HG02798 (cell line): ENCODE measurements around the gene ADM2.
"Not testable (repeated sequence)": the region's sequence is repeated elsewhere in the genome, so short reads cannot be mapped to it uniquely, and the experiment has no call there.

ENCODE experiments used
- ATAC-seq: cut with Tn5 transposase; IDR thresholded peaks from one replicate; pipeline ENCODE4 v1.9.1; 2021; ENCODE audit warnings: mild to moderate bottlenecking; ENCODE audit not compliant: unreplicated experiment, poor library complexity

ADM2 gene

DNA sequence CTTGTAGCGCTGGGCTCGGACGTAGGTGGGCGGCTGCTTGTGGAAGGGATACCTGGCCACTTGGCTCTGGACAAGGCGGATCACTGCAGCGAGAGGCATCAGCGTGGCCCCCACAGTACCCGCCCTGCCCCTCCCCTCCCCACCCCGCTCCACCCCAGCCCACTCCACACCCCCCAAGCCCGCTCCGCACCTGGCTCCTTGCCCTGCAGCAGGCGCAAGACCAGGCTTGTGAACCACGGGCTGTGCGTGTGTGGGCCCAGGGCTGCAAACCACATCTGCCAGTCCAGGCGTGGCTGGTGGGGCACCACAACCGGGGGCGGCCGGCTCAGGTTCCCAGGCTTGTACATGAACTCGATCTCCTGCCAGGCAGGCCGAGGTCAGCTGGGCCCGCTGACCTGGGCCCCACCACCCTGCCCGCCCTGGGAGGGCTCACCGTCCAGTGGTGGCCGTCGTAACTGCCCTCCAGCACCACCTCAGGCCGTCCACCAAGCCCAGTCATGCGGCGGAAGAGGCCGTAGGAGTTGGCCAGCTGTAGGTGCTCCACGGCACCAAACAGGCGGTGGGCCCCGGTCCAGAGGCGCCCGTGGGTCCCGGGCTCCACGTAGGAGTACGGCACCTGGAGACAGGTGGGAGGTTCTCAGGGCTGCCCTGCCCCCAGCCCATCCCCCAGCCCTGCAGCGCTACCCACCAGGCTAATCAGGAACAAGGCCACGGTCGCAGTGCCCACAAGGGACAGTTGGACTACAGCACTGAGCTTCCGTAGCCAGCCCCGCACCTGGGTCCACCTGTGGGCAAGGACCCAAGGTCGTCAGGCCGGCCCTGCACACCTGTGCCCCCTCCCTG, 23.2 kb downstream of the ADM2 start:
- ATAC-seq, result no peak

DNA sequence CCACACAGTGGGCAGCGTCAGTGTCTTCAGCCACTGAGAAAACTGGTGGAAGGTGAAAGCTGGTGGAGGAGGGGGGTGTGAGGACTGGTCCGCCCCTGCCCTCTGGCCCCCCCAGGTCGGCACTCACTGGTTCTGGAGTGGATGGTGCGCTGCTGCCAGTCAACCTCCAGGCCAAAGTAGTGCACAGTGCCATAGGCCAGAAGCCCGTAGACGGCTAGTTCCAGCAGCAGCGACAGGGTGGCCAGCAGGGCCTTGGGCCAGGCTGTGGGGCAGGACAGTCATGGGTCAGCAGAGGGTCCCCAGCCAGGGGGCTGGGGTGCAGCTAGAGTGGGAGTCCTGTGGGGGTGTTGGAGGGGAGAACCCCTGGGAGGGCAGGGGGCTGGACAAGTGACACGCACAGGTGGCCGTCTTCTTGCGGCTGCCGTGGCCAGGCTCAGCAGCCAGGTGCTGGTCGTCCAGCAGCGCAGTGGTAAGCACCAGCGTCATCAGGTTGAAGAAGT, 24.0 kb downstream of the ADM2 start:
- no peak for ATAC-seq

DNA sequence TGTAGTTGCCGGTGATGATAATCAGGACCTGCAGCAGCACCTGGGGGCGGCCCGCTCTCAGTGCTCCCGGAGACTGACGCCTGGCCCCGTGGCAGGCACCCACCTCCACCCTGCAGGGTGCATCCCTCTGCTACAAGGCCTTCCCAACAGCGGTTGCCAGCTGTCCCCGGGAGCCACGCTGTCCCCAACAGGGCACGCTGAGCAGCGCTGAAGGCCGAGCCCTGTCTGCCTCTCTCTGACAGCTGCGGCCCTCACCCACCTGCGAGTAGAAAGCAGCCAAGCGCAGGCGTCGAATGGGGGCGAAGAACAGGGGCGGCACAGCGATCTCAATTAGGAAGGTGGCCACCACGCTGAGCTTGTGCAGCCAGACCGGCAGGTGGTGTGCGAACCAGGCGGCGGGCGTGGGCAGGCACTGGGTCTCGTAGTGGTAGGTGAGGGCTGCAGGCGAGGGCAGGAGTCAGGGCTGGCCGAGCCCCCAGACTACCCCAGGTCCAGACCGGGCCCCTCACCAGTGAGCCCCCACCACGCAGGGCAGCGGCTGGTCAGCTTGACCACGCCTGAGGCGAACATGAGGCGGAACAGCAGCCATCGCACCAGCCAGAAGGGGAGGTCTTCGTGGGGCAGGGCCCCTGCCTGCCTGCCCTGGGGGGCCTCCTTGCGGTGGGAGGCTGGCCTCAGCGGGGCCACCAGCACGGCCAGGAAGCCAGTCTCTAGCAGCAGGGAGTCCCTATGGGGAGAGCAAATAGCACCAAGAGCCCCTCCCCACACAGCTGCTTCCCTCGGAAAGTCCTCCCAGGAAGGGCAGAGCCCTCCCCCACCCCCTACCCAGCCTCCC, 24.6 kb downstream of the ADM2 start:
- ATAC-seq, result no peak

DNA sequence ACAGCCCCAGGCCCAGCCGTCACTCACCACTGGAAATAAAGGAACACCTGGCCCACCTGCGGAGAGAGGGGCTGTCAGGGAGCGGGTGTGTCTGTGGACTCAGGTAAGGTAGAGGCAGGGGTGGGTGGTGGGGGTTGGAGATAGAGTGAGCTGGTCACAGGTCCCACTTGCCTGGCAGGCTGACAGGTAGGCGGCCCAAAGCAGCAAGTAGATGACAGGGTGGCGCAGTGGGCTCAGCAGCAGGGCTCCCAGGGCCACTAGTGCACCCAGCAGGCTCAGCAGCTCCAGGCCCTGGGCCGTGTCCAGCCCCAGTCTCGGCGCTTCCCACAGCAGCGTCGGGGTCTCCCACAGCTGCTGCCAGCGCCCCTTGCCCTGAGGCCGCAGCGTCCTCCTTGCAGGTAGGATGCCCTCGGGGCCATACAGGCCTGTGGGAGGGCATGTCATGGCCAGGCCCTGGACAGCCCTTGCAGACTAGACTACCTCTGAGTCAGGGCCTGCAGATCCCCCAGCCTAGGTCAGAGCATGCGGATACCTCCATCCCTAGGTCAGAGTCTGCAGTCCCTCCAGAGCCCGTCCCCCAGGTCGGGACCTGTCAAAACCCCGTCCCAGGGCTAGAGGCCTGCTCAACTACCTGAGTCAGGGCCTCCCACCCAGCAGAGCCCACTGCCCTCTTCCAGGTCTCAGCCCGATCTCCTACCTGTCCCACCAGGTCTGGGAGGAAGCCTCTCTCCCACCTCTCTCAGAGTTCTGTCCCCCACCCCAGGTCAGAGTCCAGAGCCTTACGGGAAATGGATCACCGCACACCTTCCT, 25.5 kb downstream of the ADM2 start:
- ATAC-seq, result no peak

DNA sequence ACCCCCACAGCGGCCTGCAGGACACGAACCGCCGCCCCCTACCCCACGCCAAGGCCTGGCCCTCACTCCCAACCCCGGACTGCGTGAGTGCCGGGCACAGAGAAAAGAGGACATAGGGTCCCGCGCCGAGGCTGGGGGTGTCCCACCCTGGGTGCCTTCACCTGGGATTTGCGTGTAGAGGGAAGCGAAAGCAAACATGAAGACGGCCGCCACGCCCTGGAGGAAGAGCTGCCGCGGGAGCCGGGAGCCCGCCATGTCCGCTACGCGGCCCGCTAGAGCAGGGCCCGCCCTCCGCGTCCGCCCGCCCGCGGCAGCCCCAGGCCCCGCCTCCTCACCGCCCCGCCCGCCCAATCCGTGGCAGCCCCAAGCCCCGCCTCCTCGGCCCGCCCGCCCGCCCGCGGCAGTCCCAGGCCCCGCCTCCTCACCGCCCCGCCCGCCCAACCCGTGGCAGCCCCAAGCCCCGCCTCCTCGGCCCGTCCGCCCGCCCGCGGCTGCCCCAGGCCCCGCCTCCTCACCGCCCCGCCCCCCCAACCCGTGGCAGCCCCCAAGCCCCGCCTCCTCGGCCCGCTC, 26.2 kb downstream of the ADM2 start, which contains the start of gene LMF2:
Gene LMF2 (minus strand): TSS at position 282 of the 570 bp plus-strand sequence. CDS start 27 bp downstream, at position 255.
- ATAC-seq, result peak; percentile 68

DNA sequence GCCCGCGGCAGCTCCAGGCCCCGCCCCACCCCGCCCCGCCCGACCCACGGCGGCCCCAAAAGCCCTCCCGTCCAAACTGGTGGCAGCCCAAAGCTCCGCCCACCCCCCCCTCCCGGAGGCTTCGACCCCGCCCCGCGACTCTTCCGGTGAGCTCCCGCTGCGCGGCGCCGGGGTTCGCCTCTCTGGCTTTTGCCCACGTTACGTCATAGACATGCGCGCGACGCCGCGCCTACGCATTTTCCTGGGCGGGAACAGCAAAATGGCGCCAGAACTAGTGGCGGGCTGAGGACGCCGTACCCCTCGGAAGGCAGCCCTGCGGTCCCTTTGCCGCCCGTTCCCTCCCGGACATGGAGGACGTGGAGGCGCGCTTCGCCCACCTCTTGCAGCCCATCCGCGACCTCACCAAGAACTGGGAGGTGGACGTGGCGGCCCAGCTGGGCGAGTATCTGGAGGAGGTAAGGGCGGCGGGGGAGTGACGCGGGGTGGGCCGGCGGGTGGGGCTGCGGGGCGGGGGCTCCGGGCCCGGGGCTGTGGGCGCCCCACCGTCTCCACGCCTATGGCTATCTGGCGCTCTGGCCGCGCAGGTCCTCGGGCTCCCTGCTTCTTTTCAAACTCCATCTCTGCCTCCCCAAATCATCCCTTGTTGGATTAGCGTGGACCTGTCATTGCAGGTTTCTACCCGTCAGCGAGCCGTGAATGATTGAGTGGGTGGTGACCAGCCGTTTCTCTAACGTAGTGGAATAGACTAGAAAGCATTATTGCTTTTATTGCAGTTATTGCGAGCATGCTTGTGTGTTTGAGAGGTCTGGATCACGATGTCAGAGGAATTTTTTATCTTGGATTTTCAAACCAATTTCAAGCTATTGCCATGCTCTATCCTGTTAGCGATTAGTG, 26.9 kb downstream of the ADM2 start, which contains the start of gene NCAPH2:
Gene NCAPH2 (plus strand): TSS at position 234 of the 894 bp plus-strand sequence. CDS start 114 bp downstream, at position 348.
- peak; percentile 81 for ATAC-seq

DNA sequence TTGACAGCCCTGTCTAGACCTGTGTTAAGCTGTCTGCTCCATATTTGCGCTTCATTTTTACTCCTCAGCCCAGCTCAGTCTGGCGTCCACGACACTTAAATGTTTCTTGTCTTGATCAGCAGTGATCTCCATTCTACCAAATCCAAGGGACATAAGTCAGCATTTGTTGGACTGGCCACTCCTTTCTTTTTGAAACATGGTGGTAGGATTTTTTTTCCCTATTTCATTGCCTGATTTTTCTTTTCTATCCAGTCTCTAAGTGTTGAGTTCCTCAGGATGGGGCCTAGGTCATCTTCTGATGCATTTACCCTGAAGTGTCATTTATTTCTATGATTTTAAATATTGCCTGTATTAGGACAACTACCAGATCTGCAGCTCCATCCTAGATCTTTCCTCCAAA, 27.6 kb downstream of the ADM2 start:
- no peak for ATAC-seq

DNA sequence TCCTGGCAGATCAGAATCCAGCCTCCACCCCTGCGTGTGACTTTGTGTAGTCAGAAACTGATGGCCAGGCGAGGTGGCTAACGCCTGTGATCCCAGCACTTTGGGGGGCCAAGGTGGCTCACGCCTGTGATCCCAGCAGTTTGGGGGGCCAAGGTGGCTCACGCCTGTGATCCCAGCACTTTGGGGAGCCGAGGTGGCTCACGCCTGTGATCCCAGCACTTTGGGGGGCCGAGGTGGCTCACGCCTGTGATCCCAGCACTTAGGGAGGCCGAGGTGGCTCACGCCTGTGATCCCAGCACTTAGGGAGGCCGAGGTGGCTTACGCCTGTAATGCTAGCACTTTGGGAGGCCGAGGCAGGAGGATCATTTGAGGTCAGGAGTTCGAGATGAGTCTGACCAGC, 31.8 kb downstream of the ADM2 start:
- no peak for ATAC-seq

DNA sequence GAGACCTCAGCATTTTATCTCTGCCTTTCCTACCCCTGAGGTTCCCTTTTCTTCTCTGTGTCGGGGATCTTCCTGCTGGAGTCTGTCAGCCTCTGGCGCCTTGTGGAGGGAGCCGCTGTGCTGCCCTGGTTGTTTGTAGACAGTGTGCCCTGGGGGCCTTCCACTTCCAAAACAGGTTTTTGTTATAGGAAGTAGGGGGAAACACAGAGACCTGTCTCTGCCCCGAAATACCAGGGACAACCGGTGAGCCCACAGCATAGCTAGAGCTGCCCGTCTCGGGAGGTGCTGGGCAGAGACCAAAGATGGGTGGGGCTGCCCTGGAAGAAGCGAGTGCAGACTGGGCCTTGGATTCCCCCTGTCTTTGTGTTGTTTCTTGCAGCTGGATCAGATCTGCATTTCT, 34.7 kb downstream of the ADM2 start:
- ATAC-seq, result no peak

DNA sequence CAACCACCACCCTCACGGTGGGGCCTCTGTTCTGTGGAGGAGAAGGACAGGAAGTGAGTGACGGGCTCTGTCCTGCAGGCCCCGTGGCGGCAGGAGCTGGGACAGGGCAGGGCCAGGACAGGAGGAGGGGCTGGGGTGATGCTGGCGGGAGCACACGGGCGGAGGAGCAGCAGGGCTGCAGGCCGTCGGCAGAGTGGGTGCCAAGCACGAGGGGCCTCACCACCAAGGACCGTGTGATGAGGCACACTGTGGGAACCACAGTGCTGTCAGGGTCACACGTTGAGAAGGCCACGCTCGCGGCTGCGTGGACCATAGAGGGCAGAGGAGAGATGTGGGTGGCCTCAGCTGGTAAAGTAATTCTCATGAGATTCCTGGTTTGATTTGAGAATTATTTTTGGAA, 35.5 kb downstream of the ADM2 start:
- ATAC-seq, result no peak

DNA sequence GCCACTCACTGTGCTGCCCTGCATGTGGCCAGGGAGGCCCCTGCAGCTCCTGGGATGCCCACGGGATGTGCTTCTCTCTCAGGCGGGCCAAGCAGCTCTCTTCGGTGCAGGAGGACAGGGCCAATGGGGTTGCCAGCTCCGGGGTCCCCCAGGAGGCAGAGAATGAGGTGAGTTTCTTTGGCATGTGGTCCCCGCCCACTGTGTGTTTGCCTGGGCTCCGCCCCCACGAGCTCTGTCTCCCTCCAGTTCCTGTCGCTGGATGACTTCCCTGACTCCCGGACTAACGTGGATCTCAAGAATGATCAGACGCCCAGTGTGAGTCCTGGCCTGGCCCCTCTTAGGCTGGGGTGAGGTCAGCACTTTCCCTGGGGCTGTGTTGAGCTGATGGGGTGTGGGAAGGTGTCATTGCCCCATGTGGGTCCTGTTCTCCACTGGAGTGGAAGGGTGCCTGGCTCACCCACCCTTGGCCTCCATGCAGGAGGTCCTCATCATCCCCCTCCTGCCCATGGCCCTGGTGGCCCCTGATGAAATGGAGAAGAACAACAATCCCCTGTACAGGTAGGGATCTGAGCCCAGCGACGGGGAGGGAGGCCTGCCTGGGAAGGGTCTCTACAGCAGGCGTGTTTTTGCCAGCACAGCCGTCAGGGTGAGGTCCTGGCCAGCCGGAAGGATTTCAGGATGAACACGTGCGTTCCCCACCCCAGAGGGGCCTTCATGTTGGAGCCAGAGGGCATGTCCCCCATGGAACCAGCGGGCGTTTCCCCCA, 36.3 kb downstream of the ADM2 start:
- no peak for ATAC-seq

DNA sequence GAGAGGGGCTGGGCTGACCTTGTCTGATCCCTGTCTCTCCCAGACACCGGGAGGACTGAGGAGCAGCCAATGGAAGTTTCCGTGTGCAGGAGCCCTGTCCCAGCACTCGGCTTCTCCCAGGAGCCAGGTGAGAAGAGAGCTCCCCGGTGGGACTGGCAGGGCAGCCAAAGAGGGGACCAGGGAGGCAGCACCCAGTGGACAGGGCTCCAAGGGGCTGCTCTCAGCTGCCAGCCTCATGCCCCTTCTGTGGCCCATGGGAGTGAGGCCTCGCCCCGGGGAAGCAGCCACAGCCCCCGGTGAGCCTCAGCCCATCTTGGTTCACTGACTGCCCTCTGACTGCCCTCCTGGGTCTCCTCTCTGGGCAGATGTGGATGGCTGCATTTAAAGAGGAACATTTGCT, 37.3 kb downstream of the ADM2 start:
- ATAC-seq, result no peak

DNA sequence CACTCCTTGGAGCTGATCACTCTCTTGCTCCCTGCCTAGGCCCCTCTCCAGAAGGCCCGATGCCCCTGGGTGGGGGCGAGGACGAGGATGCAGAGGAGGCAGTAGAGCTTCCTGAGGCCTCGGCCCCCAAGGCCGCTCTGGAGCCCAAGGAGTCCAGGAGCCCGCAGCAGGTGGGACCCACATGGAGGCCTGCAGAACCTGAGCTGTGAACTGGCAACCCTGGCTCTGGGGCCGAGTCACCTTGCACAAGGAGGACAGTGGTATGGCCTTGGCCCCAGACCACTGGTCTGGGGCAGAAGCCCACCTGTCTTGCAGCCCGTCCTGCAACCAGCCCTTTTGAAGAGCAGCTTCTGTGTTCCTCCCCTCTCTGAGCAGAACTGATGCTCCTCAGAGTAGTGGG, 37.8 kb downstream of the ADM2 start:
- ATAC-seq, result no peak

DNA sequence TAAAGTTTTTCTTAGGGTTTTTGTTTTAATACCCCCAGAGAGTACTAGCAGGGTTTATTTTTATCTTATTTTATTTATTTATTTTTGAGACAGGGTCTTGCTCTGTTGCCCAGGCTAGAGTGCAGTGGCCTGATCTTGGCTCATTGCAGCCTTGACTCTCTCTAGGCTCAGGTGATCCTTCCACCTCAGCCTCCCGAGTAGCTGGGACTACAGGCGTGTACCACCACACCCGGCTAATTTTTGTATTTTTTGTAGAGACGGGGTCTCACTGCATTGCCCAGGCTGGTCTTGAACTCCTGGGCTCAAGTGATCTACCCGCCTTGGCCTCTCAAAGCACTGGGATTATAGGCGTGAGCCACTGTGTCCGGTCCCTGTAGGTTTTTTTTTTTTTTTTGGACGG, 38.8 kb downstream of the ADM2 start:
- ATAC-seq, result not testable (repeated sequence)

DNA sequence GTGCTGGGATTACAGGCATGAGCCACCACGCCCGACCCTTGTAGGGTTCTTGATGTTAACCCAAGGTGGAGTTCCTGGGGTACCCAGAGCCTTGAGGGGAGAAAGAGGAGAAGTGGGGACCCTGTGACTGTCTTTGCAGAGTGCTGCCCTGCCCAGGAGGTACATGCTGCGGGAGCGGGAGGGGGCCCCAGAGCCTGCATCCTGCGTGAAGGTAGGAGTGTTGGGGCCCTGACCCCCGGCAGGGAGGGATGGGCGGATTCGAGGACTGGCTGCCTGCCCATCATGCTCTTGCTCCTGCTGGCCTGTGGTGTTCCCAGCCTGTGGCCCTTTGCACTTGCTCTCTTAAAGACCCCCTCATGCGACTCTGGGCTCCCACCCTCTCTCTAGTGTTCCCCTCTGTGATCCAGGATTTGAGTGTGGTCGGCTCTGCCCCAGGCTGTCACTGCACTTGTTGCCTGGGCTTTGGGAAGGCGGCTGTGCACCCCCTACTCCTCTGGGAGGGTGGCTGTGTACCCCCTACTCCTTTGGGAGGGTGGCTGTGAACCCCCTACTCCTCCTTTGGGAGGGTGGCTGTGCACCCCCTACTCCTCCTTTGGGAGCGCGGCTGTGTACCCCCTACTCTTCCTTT, 39.6 kb downstream of the ADM2 start:
- no peak for ATAC-seq

DNA sequence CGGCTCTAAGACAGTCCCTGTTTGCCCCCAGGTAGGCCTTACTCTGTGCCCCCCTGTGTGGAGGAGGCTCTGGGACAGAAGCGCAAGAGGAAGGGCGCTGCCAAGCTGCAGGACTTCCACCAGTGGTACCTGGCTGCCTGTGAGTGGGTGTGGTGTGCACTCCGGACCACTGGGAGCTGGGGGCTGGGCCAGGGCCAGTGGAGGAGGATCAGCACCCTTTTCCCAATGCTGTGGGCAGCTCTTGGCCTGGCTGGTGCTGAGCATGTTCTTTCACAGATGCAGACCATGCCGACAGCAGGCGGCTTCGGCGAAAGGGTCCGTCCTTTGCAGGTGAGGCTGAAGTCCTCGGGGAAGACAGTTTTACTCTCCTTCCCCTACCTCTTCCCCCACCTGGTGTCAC, 40.4 kb downstream of the ADM2 start:
- no peak for ATAC-seq

DNA sequence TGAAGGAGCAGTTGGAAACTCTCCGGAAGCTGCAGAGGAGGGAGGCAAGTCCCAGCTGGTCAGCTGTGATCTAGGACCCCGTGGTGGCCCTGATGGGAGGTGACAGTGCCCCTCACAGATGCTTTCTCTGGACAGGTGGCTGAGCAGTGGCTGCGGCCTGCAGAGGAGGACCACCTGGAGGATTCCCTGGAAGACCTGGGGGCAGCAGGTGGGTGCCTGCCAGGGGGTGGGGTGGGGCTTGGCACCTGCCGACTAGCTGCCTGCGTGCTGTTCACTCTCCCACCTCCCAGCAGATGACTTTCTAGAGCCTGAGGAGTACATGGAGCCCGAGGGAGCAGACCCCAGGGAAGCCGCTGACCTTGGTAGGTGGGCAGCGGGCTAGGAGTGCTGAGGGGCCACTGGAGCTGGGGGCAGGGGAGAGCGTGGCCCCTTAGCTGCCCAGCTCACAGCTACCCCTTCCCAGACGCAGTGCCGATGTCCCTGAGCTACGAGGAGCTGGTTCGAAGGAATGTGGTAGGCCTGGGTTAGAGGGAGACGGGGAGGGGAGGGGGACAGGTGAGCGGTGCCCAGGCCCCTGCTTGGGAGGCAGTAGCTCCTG, 41.0 kb downstream of the ADM2 start:
- ATAC-seq, result no peak
